ENCODE data around the gene PTPN23. TPM values are rescaled to one million over a fixed set of nuclear protein-coding genes. Genes with fewer than 3 reads are reported as not detected.
"Not testable (repeated sequence)": the region's sequence is repeated elsewhere in the genome, so short reads cannot be mapped to it uniquely, and the experiment has no call there.

The PTPN23 gene
- total RNA-seq, 2 donors from 2014 or later, result 29.4 to 29.9 TPM

GRCh38 chr3:47360110-47360517, 20.7 kb upstream of the PTPN23 start:
- Mint-ChIP-seq H3K9me3 (peaks cover 14 to 21% of the 10 kb centered on the region in 2 donors), H3K36me3 (peaks cover 24 to 37% of the 10 kb centered on the region in 2 donors), H3K27ac (peak overlapping the region; percentile 67 to 90)
- peak; percentile 84 to 86 for ATAC-seq
- peak in 1 of 2 donors; percentile 22 for DNase-seq (ENCODE audit: low spot score in 2 of 2)

DNA sequence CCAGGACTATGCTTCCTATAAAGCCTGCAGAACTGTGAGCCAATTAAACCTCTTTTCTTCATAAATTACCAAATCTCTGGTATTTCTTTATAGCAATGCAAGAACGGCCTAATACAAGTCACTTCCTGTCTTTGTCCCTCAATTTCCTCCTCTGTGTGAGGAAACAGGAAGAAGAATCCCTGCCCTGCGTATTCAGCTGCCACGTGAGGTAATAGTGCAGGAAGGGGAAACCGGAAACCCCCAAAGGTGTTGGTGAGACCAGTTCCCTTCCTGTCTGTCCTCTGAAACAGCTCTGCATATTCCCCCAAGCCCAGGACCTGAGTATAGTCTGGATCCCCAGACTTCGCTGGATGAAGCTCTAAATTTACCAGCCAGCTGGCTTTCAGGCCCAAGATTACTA, 18.1 kb upstream of the PTPN23 start:
- DNase-seq (ENCODE audit: low spot score in 2 of 2) (no peak), ATAC-seq (no peak)
- H3K9me3 Mint-ChIP-seq, result peaks cover 14 to 20% of the 10 kb centered on the region in 2 donors
- H3K27ac Mint-ChIP-seq, result peak overlapping the region in 1 of 2 donors; percentile 76
- H3K36me3 Mint-ChIP-seq, result peaks cover 24 to 37% of the 10 kb centered on the region in 2 donors

DNA sequence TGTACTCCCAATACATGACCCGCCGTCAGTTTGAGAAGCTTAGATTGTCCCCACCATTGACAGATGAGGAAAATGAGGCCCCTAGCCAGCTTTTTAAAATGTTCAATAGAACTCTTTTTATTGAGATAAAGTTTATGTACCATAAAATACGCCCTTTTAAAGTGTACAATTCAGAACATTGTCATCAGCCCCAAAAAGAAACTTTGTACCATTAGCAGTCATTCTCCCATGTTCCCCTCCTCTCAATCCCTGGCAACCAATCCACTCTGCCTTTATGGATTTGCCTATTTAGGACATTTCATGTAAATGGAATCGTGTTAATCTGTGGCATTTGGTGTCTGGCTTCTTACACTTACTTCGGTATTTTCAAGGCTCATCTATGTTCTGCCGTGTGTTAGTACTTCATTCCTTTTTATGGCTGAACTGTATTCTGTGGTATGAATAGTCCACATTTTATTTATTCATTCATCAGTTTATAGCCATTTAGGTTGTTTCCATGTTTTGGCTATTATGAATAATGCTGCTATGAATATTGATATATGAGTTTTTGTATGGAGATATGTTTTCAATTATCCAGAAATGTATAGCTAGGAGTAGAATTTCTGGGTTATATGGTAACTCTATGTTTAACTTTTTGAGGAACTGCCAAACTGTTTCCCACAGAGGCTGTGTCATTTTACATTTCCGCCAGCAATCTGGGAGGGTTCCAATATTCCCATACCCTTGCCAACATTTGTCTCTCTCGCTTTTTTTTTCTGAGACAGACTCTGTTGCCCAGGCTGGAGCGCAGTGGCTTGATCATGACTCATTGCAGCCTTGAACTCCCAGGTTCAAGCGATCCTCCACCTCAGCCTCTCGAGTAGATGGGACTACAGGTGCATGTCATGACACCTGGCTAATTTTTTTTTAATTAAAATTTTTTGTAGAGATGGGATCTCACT, 15.3 kb upstream of the PTPN23 start:
- H3K36me3 Mint-ChIP-seq, result peaks cover 11 to 13% of the 10 kb centered on the region in 2 donors
- peaks cover 7 to 9% of the 10 kb centered on the region in 2 donors for H3K9me3 Mint-ChIP-seq
- H3K27ac Mint-ChIP-seq, result no peak overlapping the region
- DNase-seq (ENCODE audit: low spot score in 2 of 2) (no peak), ATAC-seq (no peak)

DNA sequence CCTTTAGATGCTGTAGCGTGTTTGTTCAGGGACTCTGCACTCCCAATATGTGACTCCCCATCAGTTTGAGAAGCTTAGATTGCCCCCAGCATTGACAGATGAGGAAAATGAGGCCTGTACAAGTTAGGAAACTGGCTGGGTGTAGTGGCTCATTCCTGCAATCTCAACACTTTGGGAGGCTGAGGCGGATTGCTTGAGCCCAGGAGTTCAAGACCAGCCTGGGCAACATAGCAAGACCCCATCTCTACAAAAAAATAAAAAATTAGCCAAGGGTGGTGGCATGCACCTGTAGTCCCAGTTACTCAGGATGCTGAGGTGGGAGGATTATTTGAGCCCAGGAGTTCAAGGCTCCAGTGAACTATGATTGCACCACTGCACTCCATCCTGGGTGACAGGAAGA, 14.0 kb upstream of the PTPN23 start:
- DNase-seq (ENCODE audit: low spot score in 2 of 2) (no peak), ATAC-seq (no peak)
- H3K36me3 Mint-ChIP-seq, result peaks cover 10 to 11% of the 10 kb centered on the region in 2 donors
- H3K27ac Mint-ChIP-seq, result no peak overlapping the region
- H3K9me3 Mint-ChIP-seq, result peaks cover 7 to 8% of the 10 kb centered on the region in 2 donors

- DNase-seq (ENCODE audit: low spot score in 2 of 2) (no peak), ATAC-seq (no peak)
- H3K27ac Mint-ChIP-seq, result no peak overlapping the region
- H3K9me3 Mint-ChIP-seq, result peaks cover 3 to 4% of the 10 kb centered on the region in 2 donors
- H3K36me3 Mint-ChIP-seq, result peaks cover 4 to 5% of the 10 kb centered on the region in 2 donors
These were observed 13.2 kb upstream of the PTPN23 start for GRCh38 chr3:47367631-47368030.

- not testable (repeated sequence) for H3K9me3 Mint-ChIP-seq; H3K36me3 Mint-ChIP-seq; DNase-seq (ENCODE audit: low spot score in 2 of 2); ATAC-seq; H3K27ac Mint-ChIP-seq
These were observed 10.8 kb upstream of the PTPN23 start for GRCh38 chr3:47370020-47370419.

- DNase-seq (ENCODE audit: low spot score in 2 of 2) (peak in 1 of 2 donors; percentile 38), ATAC-seq (peak; percentile 39 to 63)
- Mint-ChIP-seq H3K27ac (no peak overlapping the region), H3K36me3 (no peaks in the 10 kb centered on the region), H3K9me3 (no peaks in the 10 kb centered on the region)
These were observed 9.7 kb upstream of the PTPN23 start for GRCh38 chr3:47370887-47371697.

DNA sequence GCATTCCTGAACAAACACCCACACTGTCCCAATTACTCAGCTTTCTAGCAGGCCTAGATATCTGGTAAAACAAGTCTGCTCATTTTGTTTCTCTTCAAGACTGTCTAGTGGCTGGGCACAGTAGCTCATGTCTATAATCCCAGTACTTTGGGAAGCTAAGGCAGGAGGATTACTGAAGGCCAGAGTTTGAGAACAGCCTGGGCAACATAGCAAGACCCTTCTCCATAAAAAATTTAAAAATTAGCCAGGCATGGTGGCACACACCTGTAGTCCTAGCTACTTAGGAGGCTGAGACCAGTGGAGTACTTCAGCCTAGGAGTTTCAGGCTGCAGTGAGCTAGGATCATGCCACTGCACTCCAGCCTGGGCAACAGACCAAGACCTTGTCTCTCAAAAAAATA, 6.2 kb upstream of the PTPN23 start:
- DNase-seq (ENCODE audit: low spot score in 2 of 2), result no peak
- no peaks in the 10 kb centered on the region for H3K9me3 Mint-ChIP-seq
- H3K36me3 Mint-ChIP-seq, result peaks cover 2% of the 10 kb centered on the region in 2 donors
- H3K27ac Mint-ChIP-seq, result no peak overlapping the region
- no peak for ATAC-seq

- H3K36me3 Mint-ChIP-seq, result peaks cover 12 to 17% of the 10 kb centered on the region in 2 donors
- no peaks in the 10 kb centered on the region for H3K9me3 Mint-ChIP-seq
- ATAC-seq (no peak), DNase-seq (ENCODE audit: low spot score in 2 of 2) (no peak)
- no peak overlapping the region for H3K27ac Mint-ChIP-seq
These were observed 4.4 kb upstream of the PTPN23 start for GRCh38 chr3:47376393-47376792.

DNA sequence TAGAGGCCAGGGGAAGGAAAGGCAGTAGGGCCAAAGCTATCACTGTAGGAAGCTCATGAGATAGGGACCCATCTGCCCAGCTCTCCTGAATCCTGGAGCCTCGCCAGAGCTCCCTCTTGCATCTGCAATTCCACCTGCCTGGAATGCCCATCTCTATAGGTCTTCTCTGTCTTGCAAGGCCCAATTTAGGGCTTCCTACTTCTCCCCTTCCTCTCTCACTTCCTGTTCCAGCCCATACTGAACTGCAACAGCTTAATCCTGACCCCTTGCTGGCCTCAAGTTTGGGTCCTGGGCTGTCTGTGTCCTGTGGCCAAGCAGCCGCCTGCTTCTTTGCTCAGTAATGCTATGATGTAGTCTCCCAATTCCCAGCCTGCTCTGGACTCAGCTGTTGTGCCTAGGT, 3.6 kb upstream of the PTPN23 start:
- Mint-ChIP-seq H3K9me3 (no peaks in the 10 kb centered on the region), H3K27ac (no peak overlapping the region), H3K36me3 (peaks cover 18 to 22% of the 10 kb centered on the region in 2 donors)
- DNase-seq (ENCODE audit: low spot score in 2 of 2) (no peak), ATAC-seq (no peak)

GRCh38 chr3:47378869-47379268, 2.0 kb upstream of the PTPN23 start:
- peak overlapping the region in 1 of 2 donors; percentile 51 for H3K27ac Mint-ChIP-seq
- H3K9me3 Mint-ChIP-seq, result no peaks in the 10 kb centered on the region
- no peak for DNase-seq (ENCODE audit: low spot score in 2 of 2)
- ATAC-seq, result no peak
- peaks cover 25 to 31% of the 10 kb centered on the region in 2 donors for H3K36me3 Mint-ChIP-seq

GRCh38 chr3:47379411-47379899, 1.4 kb upstream of the PTPN23 start:
- Mint-ChIP-seq H3K9me3 (no peaks in the 10 kb centered on the region), H3K27ac (peak overlapping the region; percentile 96 to 100), H3K36me3 (peaks cover 25 to 31% of the 10 kb centered on the region in 2 donors)
- DNase-seq (ENCODE audit: low spot score in 2 of 2) (no peak), ATAC-seq (no peak)

DNA sequence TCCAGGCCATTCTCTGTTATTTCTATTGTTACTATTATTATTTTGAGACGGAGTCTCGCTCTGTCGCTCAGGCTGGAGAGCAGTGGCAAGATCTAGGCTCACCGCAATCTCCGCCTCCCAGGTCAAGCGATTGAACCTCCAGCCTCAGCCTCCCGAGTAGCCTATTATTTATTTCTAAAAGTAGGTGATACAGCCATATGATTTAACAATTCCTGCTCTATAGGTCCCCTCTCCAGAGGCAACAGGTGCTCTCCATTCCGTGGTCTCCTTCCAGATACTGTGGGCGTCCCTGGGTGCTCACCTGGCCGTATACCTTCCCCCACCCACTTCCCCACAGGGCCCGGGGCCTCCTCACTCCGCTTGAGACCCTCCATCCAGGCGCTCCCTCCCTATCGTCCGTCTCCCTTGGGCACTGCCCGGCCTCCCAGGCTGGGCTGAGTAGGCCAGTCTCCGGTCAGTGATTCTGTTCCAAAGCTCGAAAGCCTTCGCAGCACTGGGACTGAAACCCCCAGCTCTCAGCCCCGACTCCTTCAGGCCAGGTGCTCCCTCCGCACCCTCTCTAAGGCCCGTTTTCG, 708 bp upstream of the PTPN23 start:
- ATAC-seq (no peak), DNase-seq (ENCODE audit: low spot score in 2 of 2) (no peak)

DNA sequence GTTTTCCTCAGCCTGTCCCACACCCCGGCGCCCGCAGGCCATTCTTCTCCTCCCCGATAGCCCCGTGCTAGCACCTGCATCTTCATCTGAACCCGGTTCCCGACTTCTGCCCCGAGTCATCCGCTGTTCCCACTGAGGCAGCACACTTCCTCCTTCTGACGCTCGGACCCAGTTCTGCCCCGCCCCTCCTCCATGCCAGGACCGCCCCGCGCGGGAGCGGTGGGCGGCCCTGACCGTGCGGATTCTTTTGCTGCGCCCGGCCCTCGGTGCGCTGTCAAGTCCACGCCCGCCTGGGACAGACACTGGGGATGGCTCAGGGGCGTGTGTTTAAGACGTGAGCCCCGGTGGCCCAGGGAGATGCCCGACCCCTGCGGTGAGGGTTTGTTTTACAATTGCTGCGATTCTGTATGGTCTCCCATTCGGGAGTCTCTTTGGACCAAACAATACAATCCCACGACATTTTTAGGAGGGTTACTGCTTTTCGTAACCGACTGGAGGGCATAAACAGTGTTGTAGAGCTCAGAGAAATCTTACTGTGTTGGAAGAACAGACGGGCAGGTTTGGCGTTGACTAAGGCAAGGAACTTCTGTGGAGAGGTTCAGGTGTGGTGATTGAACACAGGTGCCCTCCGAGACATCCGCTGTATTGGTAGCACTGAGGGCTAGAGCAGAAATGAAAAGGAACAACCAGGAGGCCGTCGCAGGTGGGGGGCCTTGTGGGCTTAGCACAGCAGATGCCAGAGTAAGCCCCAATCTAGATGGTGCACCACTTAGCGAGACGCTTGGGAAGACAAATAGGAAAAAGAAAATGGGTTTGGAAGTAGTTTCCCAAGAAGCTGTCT, 716 bp downstream of the PTPN23 start:
- H3K27ac Mint-ChIP-seq, result peak overlapping the region; percentile 96 to 100
- peak; percentile 70 to 71 for ATAC-seq
- H3K9me3 Mint-ChIP-seq, result no peaks in the 10 kb centered on the region
- H3K36me3 Mint-ChIP-seq, result peaks cover 25 to 31% of the 10 kb centered on the region in 2 donors
- DNase-seq (ENCODE audit: low spot score in 2 of 2), result peak; percentile 83 to 84

More for the DNA sequence above, 708 bp upstream of the PTPN23 start:
- Mint-ChIP-seq H3K36me3 (peaks cover 25 to 31% of the 10 kb centered on the region in 2 donors), H3K27ac (peak overlapping the region; percentile 96 to 100), H3K9me3 (no peaks in the 10 kb centered on the region)

DNA sequence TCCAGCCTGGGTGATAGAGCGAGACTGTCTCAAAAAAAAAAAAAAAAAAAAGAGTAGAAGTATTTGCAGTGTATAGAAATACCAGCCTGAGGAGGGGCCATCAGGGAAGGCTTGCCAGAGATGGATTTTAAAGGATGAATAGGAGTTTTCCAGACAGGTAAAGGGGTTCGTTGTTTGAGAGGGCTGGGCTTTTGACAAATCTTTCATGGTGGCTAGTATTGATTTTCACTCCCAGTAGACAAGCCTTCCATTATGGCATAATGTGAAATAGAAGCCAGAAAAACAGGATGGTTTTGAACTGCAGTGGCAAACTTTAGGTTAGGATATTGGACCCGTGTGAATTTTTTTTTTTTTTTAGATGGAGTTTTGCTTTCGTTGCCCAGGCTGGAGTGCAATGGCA, 3.6 kb downstream of the PTPN23 start:
- Mint-ChIP-seq H3K36me3 (peaks cover 25 to 31% of the 10 kb centered on the region in 2 donors), H3K27ac (peak overlapping the region in 1 of 2 donors; percentile 85)
- DNase-seq (ENCODE audit: low spot score in 2 of 2), result no peak

GRCh38 chr3:47385007-47385406, 4.2 kb downstream of the PTPN23 start:
- H3K27ac Mint-ChIP-seq, result peak overlapping the region in 1 of 2 donors; percentile 17
- ATAC-seq (no peak), DNase-seq (ENCODE audit: low spot score in 2 of 2) (no peak)
- H3K9me3 Mint-ChIP-seq, result no peaks in the 10 kb centered on the region
- H3K36me3 Mint-ChIP-seq, result peaks cover 19 to 25% of the 10 kb centered on the region in 2 donors

More for the DNA sequence above, 3.6 kb downstream of the PTPN23 start:
- no peak for ATAC-seq
- H3K9me3 Mint-ChIP-seq, result no peaks in the 10 kb centered on the region
